ENCODE results near the gene MAP1B.

MAP1B gene

GRCh38 chr5:72221541-72221940, 114.3 kb downstream of the MAP1B start:
- no peak for DNase-seq

- no peak for DNase-seq
Observed at GRCh38 chr5:72222521-72222920, 115.2 kb downstream of the MAP1B start.

- DNase-seq, result no peak
Observed at GRCh38 chr5:72223371-72223770, 116.1 kb downstream of the MAP1B start.

GRCh38 chr5:72224946-72225463, 117.7 kb downstream of the MAP1B start:
- DNase-seq, result no peak

- DNase-seq, result no peak
Observed at GRCh38 chr5:72225741-72226140, 118.5 kb downstream of the MAP1B start.

- peak in 6 of 51 donors; percentile 5 to 21 (median 14) for DNase-seq
Observed at GRCh38 chr5:72226950-72227349, 119.7 kb downstream of the MAP1B start.

- DNase-seq, result no peak
Observed at GRCh38 chr5:72228960-72229359, 121.7 kb downstream of the MAP1B start.

GRCh38 chr5:72231991-72232703, 124.9 kb downstream of the MAP1B start:
- no peak for DNase-seq

GRCh38 chr5:72232838-72233237, 125.6 kb downstream of the MAP1B start:
- no peak for DNase-seq

GRCh38 chr5:72233835-72234234, 126.6 kb downstream of the MAP1B start:
- no peak for DNase-seq

GRCh38 chr5:72234265-72234700, 127.0 kb downstream of the MAP1B start:
- DNase-seq, result no peak

- no peak for DNase-seq
Observed at GRCh38 chr5:72234868-72235267, 127.6 kb downstream of the MAP1B start.

- DNase-seq, result no peak
Observed at GRCh38 chr5:72235725-72236124, 128.4 kb downstream of the MAP1B start.

- DNase-seq, result no peak
Observed at GRCh38 chr5:72237415-72237814, 130.1 kb downstream of the MAP1B start.

- no peak for DNase-seq
Observed at GRCh38 chr5:72237879-72238278, 130.6 kb downstream of the MAP1B start.

- DNase-seq, result no peak
Observed at GRCh38 chr5:72238712-72239445, 131.6 kb downstream of the MAP1B start.

GRCh38 chr5:72241346-72242003, 134.2 kb downstream of the MAP1B start:
- peak in 35 of 51 donors; percentile 8 to 81 (median 45) for DNase-seq

GRCh38 chr5:72242796-72243475, 135.7 kb downstream of the MAP1B start:
- peak in 11 of 51 donors; percentile 4 to 41 (median 14) for DNase-seq

GRCh38 chr5:72243706-72244105, 136.4 kb downstream of the MAP1B start:
- no peak for DNase-seq

- peak in 25 of 51 donors; percentile 4 to 64 (median 34) for DNase-seq
Observed at GRCh38 chr5:72244862-72245371, 137.6 kb downstream of the MAP1B start.

GRCh38 chr5:72245546-72245945, 138.3 kb downstream of the MAP1B start:
- DNase-seq, result no peak

Measured in hypothalamus (tissue), 51 donors.